ENCODE results near the gene RARRES1.
A peak's percentile ranks its signal among the peaks of the same experiment; 100 is the strongest.

RARRES1 gene

GRCh38 chr3:158713094-158713499 is 19.2 kb downstream of the RARRES1 start:
- TF ChIP-seq FOXA1 (IDR thresholded peaks at IDR 0.05) (no peak), L3MBTL2 (conservative IDR thresholded peaks at IDR 0.05) (peak; percentile 25; the same call in 1 of the 2 replicates), ZNF384 (IDR thresholded peaks at IDR 0.05) (no peak), HDGF (IDR thresholded peaks at IDR 0.05; ENCODE audit: borderline replicate concordance) (no peak), LEF1 (IDR thresholded peaks at IDR 0.05; ENCODE audit: borderline replicate concordance) (no peak), NFRKB (IDR thresholded peaks at IDR 0.05) (no peak)
- DNase-seq (ENCODE audit: extremely low spot score): no peak
- CTCF ChIA-PET: interaction anchor here (0.8 kb wide), 1 partner anchor 14 kb away, joined by 6 read pairs; no protein-coding TSS in a partner anchor
- POLR2A ChIA-PET: no interaction called here

GRCh38 chr3:158712443-158712842 is 19.8 kb downstream of the RARRES1 start:
- POLR2A ChIA-PET: no interaction called here
- CTCF ChIA-PET: interaction anchor here (0.6 kb wide), 1 partner anchor 18 kb away, joined by 3 read pairs; no protein-coding TSS in a partner anchor
- DNase-seq (ENCODE audit: extremely low spot score): no peak
- TF ChIP-seq SP1 (IDR thresholded peaks at IDR 0.05): no peak
- TF ChIP-seq ARNT (IDR thresholded peaks at IDR 0.05): no peak
- TF ChIP-seq PKNOX1 (IDR thresholded peaks at IDR 0.05): no peak
- no peak for TF ChIP-seq ZNF384 (IDR thresholded peaks at IDR 0.05)
- no peak for TF ChIP-seq FOXK2 (IDR thresholded peaks at IDR 0.05)
- no peak for TF ChIP-seq BHLHE40 (IDR thresholded peaks at IDR 0.05; ENCODE audit: borderline replicate concordance)

- DNase-seq (ENCODE audit: extremely low spot score): no peak
- TF ChIP-seq ELF4 (IDR thresholded peaks at IDR 0.05) (no peak), LEF1 (IDR thresholded peaks at IDR 0.05; ENCODE audit: borderline replicate concordance) (no peak), NFRKB (IDR thresholded peaks at IDR 0.05) (no peak), ARNT (IDR thresholded peaks at IDR 0.05) (no peak), BHLHE40 (IDR thresholded peaks at IDR 0.05; ENCODE audit: borderline replicate concordance) (no peak), FOXM1 (IDR thresholded peaks at IDR 0.05; ENCODE audit: borderline replicate concordance) (no peak), FOXK2 (IDR thresholded peaks at IDR 0.05) (no peak), ZNF384 (IDR thresholded peaks at IDR 0.05) (no peak), SUZ12 (IDR thresholded peaks at IDR 0.05) (no peak), TARDBP (IDR thresholded peaks at IDR 0.05) (no peak), FOXA1 (IDR thresholded peaks at IDR 0.05) (no peak)
- POLR2A ChIA-PET: no interaction called here
- CTCF ChIA-PET: interaction anchor here (0.6 kb wide), 1 partner anchor 19 kb away, joined by 3 read pairs; no protein-coding TSS in a partner anchor
Measured at GRCh38 chr3:158711886-158712285, 20.4 kb downstream of the RARRES1 start.

GRCh38 chr3:158710601-158711000 is 21.7 kb downstream of the RARRES1 start:
- ChIA-PET POLR2A (no interaction called here), CTCF (no interaction called here)
- no peak for DNase-seq (ENCODE audit: extremely low spot score)
- no peak for TF ChIP-seq ZNF384 (IDR thresholded peaks at IDR 0.05)
- TF ChIP-seq CTBP1 (IDR thresholded peaks at IDR 0.05; ENCODE audit: borderline replicate concordance): no peak
- no peak for TF ChIP-seq FOXM1 (IDR thresholded peaks at IDR 0.05; ENCODE audit: borderline replicate concordance)
- TF ChIP-seq FOXK2 (IDR thresholded peaks at IDR 0.05): no peak
- no peak for TF ChIP-seq SUZ12 (IDR thresholded peaks at IDR 0.05)
- TF ChIP-seq PKNOX1 (IDR thresholded peaks at IDR 0.05): no peak
- no peak for TF ChIP-seq NFRKB (IDR thresholded peaks at IDR 0.05)
- TF ChIP-seq BHLHE40 (IDR thresholded peaks at IDR 0.05; ENCODE audit: borderline replicate concordance): no peak
- TF ChIP-seq SP1 (IDR thresholded peaks at IDR 0.05): no peak
- no peak for TF ChIP-seq L3MBTL2 (conservative IDR thresholded peaks at IDR 0.05)
- TF ChIP-seq TARDBP (IDR thresholded peaks at IDR 0.05): no peak
- no peak for TF ChIP-seq ELF4 (IDR thresholded peaks at IDR 0.05)
- TF ChIP-seq HDGF (IDR thresholded peaks at IDR 0.05; ENCODE audit: borderline replicate concordance): no peak
- no peak for TF ChIP-seq FOXA1 (IDR thresholded peaks at IDR 0.05)
- TF ChIP-seq LEF1 (IDR thresholded peaks at IDR 0.05; ENCODE audit: borderline replicate concordance): no peak
- no peak for TF ChIP-seq ARNT (IDR thresholded peaks at IDR 0.05)

GRCh38 chr3:158709666-158710083 is 22.6 kb downstream of the RARRES1 start:
- ChIA-PET CTCF (no interaction called here), POLR2A (interaction anchor here (0.8 kb wide), 1 partner anchor 13 kb away, joined by 3 read pairs; no protein-coding TSS in a partner anchor)
- TF ChIP-seq LEF1 (IDR thresholded peaks at IDR 0.05; ENCODE audit: borderline replicate concordance): no peak
- no peak for TF ChIP-seq ELF4 (IDR thresholded peaks at IDR 0.05)
- no peak for TF ChIP-seq ZNF384 (IDR thresholded peaks at IDR 0.05)
- TF ChIP-seq ARNT (IDR thresholded peaks at IDR 0.05): no peak
- TF ChIP-seq NFRKB (IDR thresholded peaks at IDR 0.05): no peak
- TF ChIP-seq SUZ12 (IDR thresholded peaks at IDR 0.05): no peak
- TF ChIP-seq SP1 (IDR thresholded peaks at IDR 0.05): no peak
- no peak for TF ChIP-seq PKNOX1 (IDR thresholded peaks at IDR 0.05)
- no peak for TF ChIP-seq TARDBP (IDR thresholded peaks at IDR 0.05)
- no peak for TF ChIP-seq FOXK2 (IDR thresholded peaks at IDR 0.05)

GRCh38 chr3:158703566-158703965 is 28.7 kb downstream of the RARRES1 start:
- CTCF ChIA-PET: no interaction called here
- no peak for DNase-seq (ENCODE audit: extremely low spot score)
- no peak for TF ChIP-seq SP1 (IDR thresholded peaks at IDR 0.05)
- TF ChIP-seq ZNF384 (IDR thresholded peaks at IDR 0.05): no peak
- no peak for TF ChIP-seq FOXK2 (IDR thresholded peaks at IDR 0.05)
- TF ChIP-seq BHLHE40 (IDR thresholded peaks at IDR 0.05; ENCODE audit: borderline replicate concordance): no peak
- TF ChIP-seq CTBP1 (IDR thresholded peaks at IDR 0.05; ENCODE audit: borderline replicate concordance): no peak
- TF ChIP-seq ELF4 (IDR thresholded peaks at IDR 0.05): no peak
- TF ChIP-seq HDGF (IDR thresholded peaks at IDR 0.05; ENCODE audit: borderline replicate concordance): no peak
- no peak for TF ChIP-seq LEF1 (IDR thresholded peaks at IDR 0.05; ENCODE audit: borderline replicate concordance)
- no peak for TF ChIP-seq L3MBTL2 (conservative IDR thresholded peaks at IDR 0.05)
- TF ChIP-seq FOXM1 (IDR thresholded peaks at IDR 0.05; ENCODE audit: borderline replicate concordance): no peak
- TF ChIP-seq FOXA1 (IDR thresholded peaks at IDR 0.05): no peak
- no peak for TF ChIP-seq ARNT (IDR thresholded peaks at IDR 0.05)
- TF ChIP-seq SUZ12 (IDR thresholded peaks at IDR 0.05): no peak
- no peak for TF ChIP-seq TARDBP (IDR thresholded peaks at IDR 0.05)
- TF ChIP-seq NFRKB (IDR thresholded peaks at IDR 0.05): no peak
- POLR2A ChIA-PET: no interaction called here

More at GRCh38 chr3:158709666-158710083, 22.6 kb downstream of the RARRES1 start:
- DNase-seq (ENCODE audit: extremely low spot score): no peak

All from HEK293T (cell line).